HCT116 (cell line): Measurements from ENCODE around the gene MRPL1. TPM values are rescaled to one million over a fixed set of nuclear protein-coding genes. Genes with fewer than 3 reads are reported as not detected.
A peak's percentile ranks its signal among the peaks of the same experiment; 100 is the strongest.

ENCODE experiments used
- ATAC-seq: fragments of 200-7000 bp; cut with Tn5 transposase; 2 replicates; pipeline ENCODE4 v1.9.1; 2020; ENCODE audit warnings: mild to moderate bottlenecking, moderate library complexity
- BruUV-seq: library from RNA; stranded (reverse); fragments of 400-500 nt; replicated peaks from 2 replicates; lab custom pipeline; 2021; lab: Mats Ljungman, UMichigan
- CTCF ChIA-PET: fragments of 300-600 bp; sonication (Branson Sonifier 250); formaldehyde crosslinking; loops from one replicate; lab custom pipeline; 2021; ENCODE audit warnings: antibody characterized with exemption; lab: Charles Lee
- POLR2A ChIA-PET: fragments of 300-600, 350-600 bp; sonication (Branson Sonifier 250); formaldehyde crosslinking; loops from one replicate; lab custom pipeline; 2021; ENCODE audit warnings: antibody characterized with exemption; lab: Charles Lee
- RAD21 ChIA-PET, 2 experiments: fragments of 300-600 bp; sonication (Branson Sonifier 250); formaldehyde crosslinking; loops; one replicate each; lab custom pipeline; 2023; ENCODE audit warnings: low total read pairs in 2 of 2; ENCODE audit not compliant: uncharacterized antibody in 2 of 2, unreplicated experiment in 2 of 2, low non-redundant PET in 1 of 2; lab: Charles Lee
- DNase-seq: peaks from one replicate; pipeline ENCODE4 v3.0.0-alpha.2; 2010; ENCODE audit warnings: low read depth, low spot score
- H2AFZ ChIP-seq: fragments of 200-600 bp; shearing (Covaris generic), sonication (generic); 2 replicates; pipeline ENCODE4 v1.6.1; 2017; ENCODE audit warnings: low read depth, mixed run types, mixed read lengths, antibody characterized with exemption, low read length; ENCODE audit not compliant: poor library complexity, severe bottlenecking
- H3K27ac ChIP-seq: 2 replicates; pipeline ENCODE4 v1.5.1; 2012; ENCODE audit warnings: low read depth, low read length
- H3K27me3 ChIP-seq: fragments of 200-600 bp; sonication (generic); 2 replicates; pipeline ENCODE4 v1.6.1; 2016; ENCODE audit warnings: mixed run types, low read length, mixed read lengths; ENCODE audit not compliant: insufficient read depth
- H3K36me3 ChIP-seq, 2 experiments: fragments of 200-500 bp in 1 of 2; fragments of 200-600 bp in 1 of 2; sonication (Bioruptor generic) in 1 of 2; sonication (generic) in 1 of 2; 2 replicates each; pipeline versions ENCODE4 v1.5.1 to v1.6.1; 2014 to 2016; ENCODE audit warnings: low read length in 2 of 2, inconsistent platforms in 1 of 2, mixed read lengths in 1 of 2, mixed run types in 1 of 2; ENCODE audit not compliant: insufficient read depth in 2 of 2, control insufficient read depth in 1 of 2
- H3K4me1 ChIP-seq, 2 experiments: fragments of 200-600 bp in 1 of 2; sonication (generic) in 1 of 2; 2 replicates each; pipeline versions ENCODE4 v1.5.1 to v1.6.1; 2012 to 2017; ENCODE audit warnings: low read length in 2 of 2, inconsistent platforms in 1 of 2, mild to moderate bottlenecking in 1 of 2, mixed read lengths in 1 of 2, mixed run types in 1 of 2, moderate library complexity in 1 of 2; ENCODE audit not compliant: insufficient read depth in 2 of 2, control insufficient read depth in 1 of 2
- H3K4me2 ChIP-seq: fragments of 200-600 bp; sonication (generic); 2 replicates; pipeline ENCODE4 v1.6.1; 2017; ENCODE audit warnings: mixed run types, low read length, mixed read lengths
- H3K4me3 ChIP-seq, 2 experiments: fragments of 200-600 bp in 1 of 2; sonication (generic) in 1 of 2; replicated peaks in 1 of 2; 2 replicates each; pipeline ENCODE4 v1.5.1; 2011 to 2016; ENCODE audit warnings: low read length in 2 of 2, control low read depth in 1 of 2, low read depth in 1 of 2, mild to moderate bottlenecking in 1 of 2, mixed read lengths in 1 of 2, mixed run types in 1 of 2
- H3K79me2 ChIP-seq: fragments of 200-600 bp; sonication (generic); 2 replicates; pipeline ENCODE4 v1.6.1; 2017; ENCODE audit warnings: mild to moderate bottlenecking, mixed run types, low read length, moderate library complexity, mixed read lengths; ENCODE audit not compliant: insufficient read depth
- H3K9ac ChIP-seq: fragments of 200-600 bp; sonication (generic); 2 replicates; pipeline ENCODE4 v1.6.1; 2016; ENCODE audit warnings: low read length, mixed read lengths
- H3K9me2 ChIP-seq: fragments of 200-600 bp; sonication (generic), shearing (Covaris generic); 2 replicates; pipeline ENCODE4 v1.6.1; 2017; ENCODE audit warnings: mixed run types, mild to moderate bottlenecking, moderate library complexity; ENCODE audit not compliant: insufficient read depth
- H3K9me3 ChIP-seq, 2 experiments: fragments of 200-500 bp in 1 of 2; fragments of 200-600 bp in 1 of 2; sonication (Bioruptor generic) in 1 of 2; sonication (generic) in 1 of 2; 2 replicates each; pipeline ENCODE4 v1.6.1; 2014 to 2017; ENCODE audit warnings: low read length in 2 of 2, mixed read lengths in 2 of 2, inconsistent platforms in 1 of 2, low read depth in 1 of 2, mild to moderate bottlenecking in 1 of 2, mixed run types in 1 of 2, moderate library complexity in 1 of 2; ENCODE audit not compliant: control insufficient read depth in 1 of 2, insufficient read depth in 1 of 2
- H4K20me1 ChIP-seq: fragments of 200-600 bp; sonication (generic), shearing (Covaris generic); 2 replicates; pipeline ENCODE4 v1.6.1; 2017; ENCODE audit warnings: mixed run types, mild to moderate bottlenecking, moderate library complexity; ENCODE audit not compliant: insufficient read depth
- ATF3 ChIP-seq: IDR thresholded peaks from 2 replicates; pipeline ENCODE4 v1.6.1; 2012
- CEBPB ChIP-seq: IDR thresholded peaks from 2 replicates; pipeline ENCODE4 v1.6.1; 2012; ENCODE audit warnings: low read depth
- FOSL1 ChIP-seq: IDR thresholded peaks from 2 replicates; pipeline ENCODE4 v1.6.1; 2012; ENCODE audit warnings: low read depth
- JUND ChIP-seq: IDR thresholded peaks from 2 replicates; pipeline ENCODE4 v1.6.1; 2012
- MAX ChIP-seq: IDR thresholded peaks from 2 replicates; pipeline ENCODE4 v1.6.1; 2012
- POLR2AphosphoS5 ChIP-seq: IDR thresholded peaks from 2 replicates; pipeline ENCODE4 v1.6.1; 2011; ENCODE audit warnings: mild to moderate bottlenecking, low read depth, low read length, moderate library complexity
- RAD21 ChIP-seq: IDR thresholded peaks from 2 replicates; pipeline ENCODE4 v1.6.1; 2012; ENCODE audit warnings: low read depth, mild to moderate bottlenecking
- REST ChIP-seq: IDR thresholded peaks from 2 replicates; pipeline ENCODE4 v1.6.1; 2012; ENCODE audit warnings: low read depth
- SRF ChIP-seq: IDR thresholded peaks from 2 replicates; pipeline ENCODE4 v1.6.1; 2012; ENCODE audit warnings: low read depth
- TCF7L2 ChIP-seq: IDR thresholded peaks from 2 replicates; pipeline ENCODE4 v1.7.0; 2011; ENCODE audit warnings: borderline replicate concordance, inconsistent platforms; ENCODE audit not compliant: insufficient read depth, insufficient read length; ENCODE audit errors: extremely low read depth
- ZBTB33 ChIP-seq: IDR thresholded peaks from 2 replicates; pipeline ENCODE4 v1.6.1; 2011; ENCODE audit warnings: mild to moderate bottlenecking, low read length, moderate library complexity; ENCODE audit not compliant: insufficient replicate concordance; ENCODE audit errors: extremely low read depth
- ZFX ChIP-seq: fragments of 450-650 bp; IDR thresholded peaks from 2 replicates; pipeline ENCODE4 v1.6.1; 2017
- ZNF274 ChIP-seq: fragments of 200-500 bp; sonication (Bioruptor generic); IDR thresholded peaks from 2 replicates; pipeline ENCODE4 v1.6.1; 2014; ENCODE audit warnings: mild to moderate bottlenecking, low read depth, low read length, inconsistent platforms
- intact Hi-C: fragments of 100-400 bp; cut with micrococcal nuclease; formaldehyde crosslinking; loops from 2 replicates; pipeline ENCODE4 v1.10.0; 2022
- total RNA-seq: library from RNA; stranded (reverse); gene quantifications from one replicate; pipeline ENCODE4 v1.2.1, GENCODE V29; 2021; ENCODE audit not compliant: unreplicated experiment

MRPL1 gene
- total RNA-seq, 1 experiment from 2014 or later, result 54.9 TPM

- no peaks in the 10 kb centered on the region for H3K79me2 ChIP-seq
- no peaks in the 10 kb centered on the region for H4K20me1 ChIP-seq
- no peak for TF ChIP-seq POLR2AphosphoS5
- TF ChIP-seq REST, result no peak
- TF ChIP-seq JUND, result no peak
- no peak for TF ChIP-seq MAX
- TF ChIP-seq SRF, result no peak
- TF ChIP-seq ZNF274, result no peak
- no peak for TF ChIP-seq RAD21
- TF ChIP-seq ATF3, result no peak
- TF ChIP-seq FOSL1, result no peak
- TF ChIP-seq CEBPB, result no peak
- TF ChIP-seq ZFX, result no peak
- no peak for TF ChIP-seq TCF7L2
- no peak for TF ChIP-seq ZBTB33
- no peaks in the 10 kb centered on the region for H3K4me1 ChIP-seq
- H2AFZ ChIP-seq, result peak overlapping the region; percentile 52
- DNase-seq (no peak), ATAC-seq (no peak)
- CTCF ChIA-PET, result no interaction called here
- H3K4me3 ChIP-seq, result no peak overlapping the region
- intact Hi-C loops, result no loop called here
- no peak overlapping the region for H3K4me2 ChIP-seq
- H3K36me3 ChIP-seq, result no peaks in the 10 kb centered on the region; a peak in 1 of 4 replicates
- no peak overlapping the region for H3K9ac ChIP-seq
- no peaks in the 10 kb centered on the region for H3K9me2 ChIP-seq
- RAD21 ChIA-PET, result no interaction called here
- no TSS peak for BruUV-seq
- no peaks in the 10 kb centered on the region for H3K9me3 ChIP-seq
- no peak overlapping the region for H3K27ac ChIP-seq
- H3K27me3 ChIP-seq, result no peaks in the 10 kb centered on the region
- POLR2A ChIA-PET, result no interaction called here
These were observed 19.0 kb upstream of the MRPL1 start for GRCh38 chr4:77843628-77844027.
